PC-3 (cell line): ENCODE data around the gene ACAT2.

Experiments used
- CTCF ChIP-seq: fragments of 300-600 bp; sonication (generic); conservative IDR thresholded peaks from 2 replicates; pipeline ENCODE4 v1.5.1; 2017; ENCODE audit warnings: antibody characterized with exemption, low read depth, mild to moderate bottlenecking, low read length
- EZH2 ChIP-seq: fragments of 300-600 bp; sonication (generic); IDR thresholded peaks from one replicate; pipeline ENCODE4 v1.6.1; 2017; ENCODE audit warnings: antibody characterized with exemption, mild to moderate bottlenecking, low read length; ENCODE audit not compliant: unreplicated experiment
- EZH2phosphoT487 ChIP-seq: fragments of 300-600 bp; sonication (generic); IDR thresholded peaks from 2 replicates; pipeline ENCODE4 v1.6.1; 2018; ENCODE audit warnings: mild to moderate bottlenecking, antibody characterized with exemption, low read length, borderline replicate concordance

- TF ChIP-seq CTCF (no peak), EZH2phosphoT487 (no peak), EZH2 (no peak)
Measured at GRCh38 chr6:159746759-159747158, 15.1 kb upstream of the ACAT2 start.
